ENCODE measurements around the gene UBE2J2. TPM values are rescaled to one million over a fixed set of nuclear protein-coding genes. Genes with fewer than 3 reads are reported as not detected.

The UBE2J2 gene
- total RNA-seq, 1 donor from 2014 or later, result 32.9 TPM

DNA sequence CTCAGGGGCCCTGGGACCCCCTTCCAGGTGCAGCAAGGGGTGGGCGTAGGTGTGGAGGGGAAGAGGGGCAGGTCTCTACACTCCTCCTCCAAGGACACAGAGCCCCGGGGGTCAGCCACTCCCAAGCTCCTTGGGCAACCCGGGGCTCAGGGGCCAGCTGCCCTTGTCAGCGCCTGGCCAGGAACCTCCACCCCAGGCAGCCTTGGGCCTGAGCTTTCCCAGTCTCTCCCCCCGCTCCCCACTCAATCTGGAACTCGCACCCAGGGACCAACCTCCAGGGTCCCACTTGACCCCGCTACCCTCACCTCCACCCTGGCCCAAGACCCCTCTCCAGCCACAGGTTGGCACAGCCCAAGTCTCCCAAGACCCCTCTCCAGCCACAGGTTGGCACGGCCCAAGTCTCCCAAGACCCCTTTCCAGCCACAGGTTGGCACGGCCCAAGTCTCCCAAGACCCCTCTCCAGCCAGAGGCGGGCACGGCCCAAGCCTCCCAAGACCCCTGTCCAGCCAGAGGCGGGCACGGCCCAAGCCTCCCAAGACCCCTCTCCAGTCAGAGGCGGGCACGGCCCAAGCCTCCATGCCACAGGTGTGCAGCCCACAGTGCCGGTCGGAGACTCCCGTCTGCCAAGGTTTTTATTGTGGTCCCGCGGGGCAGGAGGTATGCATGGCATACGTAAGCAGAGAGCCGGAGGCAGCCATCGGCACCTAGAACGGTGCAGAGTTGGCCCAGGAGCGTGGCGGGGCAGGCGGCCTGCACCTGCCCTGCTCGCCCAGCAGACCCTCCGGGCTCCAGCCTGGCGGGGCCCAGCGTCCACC lies 62.7 kb downstream of the UBE2J2 start:
- DNase-seq (ENCODE audit: low spot score), result no peak

DNA sequence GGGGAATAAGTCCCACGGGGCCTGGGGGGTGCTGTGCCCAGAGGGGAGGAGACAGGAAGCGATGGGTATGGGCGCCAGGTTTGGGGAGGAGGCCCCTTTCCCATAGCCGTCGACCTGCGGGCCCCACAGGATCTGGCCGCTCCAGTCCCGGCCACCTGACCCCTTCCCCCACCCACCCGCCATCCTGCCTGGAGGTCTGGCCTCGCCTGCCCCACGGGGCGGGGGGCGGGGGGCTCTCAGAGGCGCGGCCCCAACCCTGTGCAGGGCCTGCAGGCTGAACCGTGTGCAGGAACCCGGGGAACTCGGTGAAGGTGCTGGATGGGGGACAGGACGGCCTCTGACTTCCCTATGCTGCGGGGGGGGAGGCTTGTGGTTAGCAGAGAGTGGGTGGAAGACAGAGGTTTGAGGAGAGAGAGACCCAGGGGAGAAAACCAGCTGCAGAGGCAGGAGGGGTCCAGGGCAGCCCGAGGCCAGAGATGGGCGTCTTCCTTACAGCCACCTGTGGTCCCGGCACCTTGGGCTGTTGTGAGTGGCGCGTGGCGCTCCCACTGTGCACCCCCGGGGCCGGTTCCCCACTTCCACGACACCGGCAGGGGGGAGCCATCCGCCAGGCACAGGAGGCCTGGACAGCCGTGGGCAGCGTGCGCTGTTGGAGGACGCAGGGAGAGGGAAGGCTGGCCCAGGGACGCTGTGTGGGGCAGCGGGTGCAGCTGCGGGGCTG lies 64.8 kb downstream of the UBE2J2 start:
- no peak overlapping the region for H3K4me3 Mint-ChIP-seq
- Histone ChIP-seq H3K79me2 (ENCODE audit: low read depth) (no peaks in the 10 kb centered on the region), H3K4me3 (no peak overlapping the region), H2AFZ (replicated peaks) (no peak overlapping the region), H4K20me1 (ENCODE audit: low read depth) (no peaks in the 10 kb centered on the region), H3K27ac (no peak overlapping the region), H3K4me2 (no peak overlapping the region), H3K36me3 (no peaks in the 10 kb centered on the region), H3K27me3 (peaks cover 41% of the 10 kb centered on the region), H3K9ac (no peak overlapping the region), H3K9me3 (ENCODE audit: low read depth) (no peaks in the 10 kb centered on the region), H3K4me1 (no peaks in the 10 kb centered on the region), H3F3A (ENCODE audit: low read depth) (no peaks in the 10 kb centered on the region)
- no peak overlapping the region for H3K27ac Mint-ChIP-seq
- H3K4me1 Mint-ChIP-seq, result no peaks in the 10 kb centered on the region
- peaks cover 7% of the 10 kb centered on the region for H3K27me3 Mint-ChIP-seq (ENCODE audit: insufficient read depth, low read depth)
- TF ChIP-seq EZH2phosphoT487 (IDR thresholded peaks at IDR 0.05) (no peak), EZH2 (IDR thresholded peaks at IDR 0.05) (no peak)
- TF ChIP-seq, protein P1, sequence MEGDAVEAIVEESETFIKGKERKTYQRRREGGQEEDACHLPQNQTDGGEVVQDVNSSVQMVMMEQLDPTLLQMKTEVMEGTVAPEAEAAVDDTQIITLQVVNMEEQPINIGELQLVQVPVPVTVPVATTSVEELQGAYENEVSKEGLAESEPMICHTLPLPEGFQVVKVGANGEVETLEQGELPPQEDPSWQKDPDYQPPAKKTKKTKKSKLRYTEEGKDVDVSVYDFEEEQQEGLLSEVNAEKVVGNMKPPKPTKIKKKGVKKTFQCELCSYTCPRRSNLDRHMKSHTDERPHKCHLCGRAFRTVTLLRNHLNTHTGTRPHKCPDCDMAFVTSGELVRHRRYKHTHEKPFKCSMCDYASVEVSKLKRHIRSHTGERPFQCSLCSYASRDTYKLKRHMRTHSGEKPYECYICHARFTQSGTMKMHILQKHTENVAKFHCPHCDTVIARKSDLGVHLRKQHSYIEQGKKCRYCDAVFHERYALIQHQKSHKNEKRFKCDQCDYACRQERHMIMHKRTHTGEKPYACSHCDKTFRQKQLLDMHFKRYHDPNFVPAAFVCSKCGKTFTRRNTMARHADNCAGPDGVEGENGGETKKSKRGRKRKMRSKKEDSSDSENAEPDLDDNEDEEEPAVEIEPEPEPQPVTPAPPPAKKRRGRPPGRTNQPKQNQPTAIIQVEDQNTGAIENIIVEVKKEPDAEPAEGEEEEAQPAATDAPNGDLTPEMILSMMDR (IDR thresholded peaks at IDR 0.05), result no peak
- H3K36me3 Mint-ChIP-seq, result no peaks in the 10 kb centered on the region
- no peaks in the 10 kb centered on the region for H3K9me3 Mint-ChIP-seq
- DNase-seq (ENCODE audit: low spot score), result no peak

More for the DNA sequence above, 62.7 kb downstream of the UBE2J2 start:
- Mint-ChIP-seq H3K9me3 (no peaks in the 10 kb centered on the region), H3K4me1 (no peaks in the 10 kb centered on the region), H3K4me3 (peak overlapping the region; percentile 46), H3K27ac (no peak overlapping the region), H3K36me3 (no peaks in the 10 kb centered on the region), H3K27me3 (ENCODE audit: insufficient read depth, low read depth) (peaks cover 9% of the 10 kb centered on the region)
- H3K27ac ChIP-seq, result no peak overlapping the region
- H2AFZ ChIP-seq (replicated peaks), result no peak overlapping the region
- no peaks in the 10 kb centered on the region for H3K4me1 ChIP-seq
- H3K36me3 ChIP-seq, result no peaks in the 10 kb centered on the region
- no peak overlapping the region for H3K4me2 ChIP-seq
- no peaks in the 10 kb centered on the region for H3F3A ChIP-seq (ENCODE audit: low read depth)
- no peaks in the 10 kb centered on the region for H3K79me2 ChIP-seq (ENCODE audit: low read depth)
- H3K27me3 ChIP-seq, result peaks cover 21% of the 10 kb centered on the region
- H3K9ac ChIP-seq, result no peak overlapping the region
- H3K9me3 ChIP-seq (ENCODE audit: low read depth), result no peaks in the 10 kb centered on the region
- TF ChIP-seq EZH2 (IDR thresholded peaks at IDR 0.05) (no peak), EZH2phosphoT487 (IDR thresholded peaks at IDR 0.05) (no peak)
- TF ChIP-seq, protein P1 (IDR thresholded peaks at IDR 0.05), result no peak
- no peaks in the 10 kb centered on the region for H4K20me1 ChIP-seq (ENCODE audit: low read depth)
- H3K4me3 ChIP-seq, result no peak overlapping the region

DNA sequence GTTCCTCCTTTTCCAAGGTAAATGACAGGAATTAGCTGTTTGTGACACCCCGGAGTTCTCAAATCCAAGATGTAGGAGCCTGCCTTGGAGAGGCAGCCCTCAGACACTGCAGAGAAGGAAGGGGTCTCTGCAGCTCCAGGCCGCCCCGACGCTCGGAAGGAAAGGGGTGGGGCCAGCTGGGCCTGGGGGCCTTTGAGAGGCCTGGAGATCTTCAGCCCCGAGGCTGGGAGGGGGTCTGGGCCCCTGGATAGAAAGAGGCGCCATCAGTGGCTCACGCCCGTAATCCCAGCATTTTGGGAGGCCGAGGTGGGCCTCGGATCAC lies 66.1 kb downstream of the UBE2J2 start:
- peaks cover 55% of the 10 kb centered on the region for H3K27me3 ChIP-seq
- Mint-ChIP-seq H3K4me3 (no peak overlapping the region), H3K27me3 (ENCODE audit: insufficient read depth, low read depth) (peaks cover 7% of the 10 kb centered on the region), H3K9me3 (no peaks in the 10 kb centered on the region), H3K36me3 (no peaks in the 10 kb centered on the region), H3K4me1 (no peaks in the 10 kb centered on the region), H3K27ac (no peak overlapping the region)
- H3K27ac ChIP-seq, result no peak overlapping the region
- H3K9ac ChIP-seq, result no peak overlapping the region
- H3K9me3 ChIP-seq (ENCODE audit: low read depth), result no peaks in the 10 kb centered on the region
- H2AFZ ChIP-seq (replicated peaks), result no peak overlapping the region
- TF ChIP-seq EZH2phosphoT487 (IDR thresholded peaks at IDR 0.05) (no peak), EZH2 (IDR thresholded peaks at IDR 0.05) (no peak)
- TF ChIP-seq, protein P1 (IDR thresholded peaks at IDR 0.05), result no peak
- H3K36me3 ChIP-seq, result no peaks in the 10 kb centered on the region
- H3K79me2 ChIP-seq (ENCODE audit: low read depth), result no peaks in the 10 kb centered on the region
- no peak overlapping the region for H3K4me3 ChIP-seq
- no peaks in the 10 kb centered on the region for H4K20me1 ChIP-seq (ENCODE audit: low read depth)
- H3K4me1 ChIP-seq, result no peaks in the 10 kb centered on the region
- H3F3A ChIP-seq (ENCODE audit: low read depth), result no peaks in the 10 kb centered on the region
- no peak for DNase-seq (ENCODE audit: low spot score)
- H3K4me2 ChIP-seq, result no peak overlapping the region
